Kasumi-1 (cell line): ENCODE measurements around the gene MACF1.
"Not testable (repeated sequence)": the region's sequence is repeated elsewhere in the genome, so short reads cannot be mapped to it uniquely, and the experiment has no call there.

Source experiments
- DNase-seq, 2 experiments: peaks; one replicate each; lab custom pipeline; 2025; lab: John Stamatoyannopoulos, UW

The MACF1 gene

DNA sequence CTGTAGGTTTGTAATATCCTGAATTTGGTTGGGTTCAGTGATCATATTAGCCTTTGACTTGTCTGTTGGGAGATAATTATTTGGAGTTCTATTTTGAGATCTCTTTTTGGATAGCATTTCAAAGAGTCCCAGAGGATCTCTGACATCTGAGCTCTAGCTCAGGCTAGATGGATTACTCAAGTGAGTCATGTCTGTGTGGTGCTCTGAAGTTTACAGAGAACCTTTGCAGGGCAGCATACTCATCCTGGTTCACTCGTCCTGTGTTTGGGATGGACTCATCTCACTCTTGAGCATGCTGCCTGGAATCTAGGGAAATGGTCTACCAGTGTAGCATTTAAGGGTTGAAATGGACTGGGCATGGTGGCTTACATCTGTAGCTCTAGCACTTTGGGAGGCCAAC is 257.6 kb downstream of the MACF1 start:
- no peak for DNase-seq

DNA sequence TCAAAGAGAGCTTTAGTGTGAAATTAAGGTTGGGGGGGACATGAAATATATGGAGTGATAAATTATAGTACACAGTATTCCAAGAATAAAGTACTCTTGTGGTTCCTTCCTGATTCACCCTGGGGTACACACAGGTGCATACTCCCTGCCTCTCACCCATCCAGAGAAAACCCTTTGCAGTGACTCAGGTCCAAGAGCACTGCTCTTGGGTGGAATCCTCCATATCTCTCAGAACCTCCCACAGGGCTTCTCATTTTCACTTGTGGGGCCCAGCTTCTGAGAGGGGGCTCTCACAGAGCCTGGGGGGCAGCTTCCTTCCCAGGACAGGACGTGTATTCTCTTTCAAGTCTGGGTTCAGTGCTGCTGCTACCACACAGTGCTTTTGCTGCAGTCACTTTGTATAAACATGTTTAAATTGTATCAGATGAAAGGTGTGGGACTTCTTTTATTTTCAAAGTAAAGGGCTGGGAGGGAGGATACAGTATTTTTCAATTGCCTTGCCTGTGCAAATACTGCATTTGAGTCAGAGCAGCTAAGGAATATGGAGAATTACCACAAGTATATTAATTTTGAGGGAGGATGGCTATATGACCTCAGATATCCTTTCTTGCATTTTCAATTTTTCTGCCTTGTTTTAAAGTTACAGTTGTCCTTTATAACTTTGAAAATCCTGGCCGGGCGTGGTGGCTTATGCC is 262.1 kb downstream of the MACF1 start:
- no peak for DNase-seq

DNA sequence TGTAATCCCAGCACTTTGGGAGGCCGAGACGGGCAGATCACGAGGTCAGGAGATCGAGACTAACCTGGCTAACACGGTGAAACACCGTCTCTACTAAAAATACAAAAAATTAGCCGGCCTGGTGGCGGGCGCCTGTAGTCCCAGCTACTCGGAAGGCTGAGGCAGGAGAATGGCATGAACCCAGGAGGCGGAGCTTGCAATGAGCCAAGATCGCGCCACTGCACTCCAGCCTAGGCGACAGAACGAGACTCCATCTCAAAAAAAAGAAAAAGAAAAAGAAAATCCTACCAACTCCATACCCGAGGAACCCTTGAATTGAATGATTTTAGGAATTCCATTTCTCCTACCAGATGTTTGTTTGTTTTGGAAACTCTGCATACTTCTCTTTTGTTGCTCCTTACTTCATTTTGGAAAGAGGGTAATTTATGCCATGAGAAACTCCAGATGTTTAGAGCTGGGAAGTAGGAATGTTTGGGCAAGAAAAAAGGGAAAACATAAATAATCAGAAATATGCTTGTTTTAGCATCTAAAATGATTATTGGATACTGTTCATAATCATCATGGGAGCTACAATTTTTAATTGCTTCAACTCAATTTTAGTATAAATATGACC is 262.7 kb downstream of the MACF1 start:
- DNase-seq = not testable (repeated sequence)

- DNase-seq = no peak
These were observed 264.7 kb downstream of the MACF1 start for GRCh38 chr1:39469150-39469549.

DNA sequence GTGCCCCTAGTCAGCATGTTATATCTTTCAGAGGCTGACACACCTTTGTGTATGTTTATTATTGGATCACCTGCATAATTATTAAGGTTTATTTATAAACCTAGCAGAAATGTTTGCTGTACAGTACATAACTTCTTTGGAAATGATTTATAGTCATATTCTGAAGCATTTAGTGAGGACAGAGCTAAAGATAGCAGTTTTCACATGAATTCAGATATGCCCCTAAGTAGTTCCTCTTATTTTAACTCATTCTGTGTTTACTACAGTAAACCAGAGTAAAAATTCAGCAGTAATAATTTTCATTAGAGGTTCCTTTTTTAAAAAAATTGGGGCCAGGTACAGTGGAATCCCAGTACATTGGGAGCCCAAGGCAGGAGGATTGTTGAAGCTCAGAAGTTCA is 265.5 kb downstream of the MACF1 start:
- DNase-seq = no peak

GRCh38 chr1:39472826-39473225 is 268.3 kb downstream of the MACF1 start:
- no peak for DNase-seq

DNA sequence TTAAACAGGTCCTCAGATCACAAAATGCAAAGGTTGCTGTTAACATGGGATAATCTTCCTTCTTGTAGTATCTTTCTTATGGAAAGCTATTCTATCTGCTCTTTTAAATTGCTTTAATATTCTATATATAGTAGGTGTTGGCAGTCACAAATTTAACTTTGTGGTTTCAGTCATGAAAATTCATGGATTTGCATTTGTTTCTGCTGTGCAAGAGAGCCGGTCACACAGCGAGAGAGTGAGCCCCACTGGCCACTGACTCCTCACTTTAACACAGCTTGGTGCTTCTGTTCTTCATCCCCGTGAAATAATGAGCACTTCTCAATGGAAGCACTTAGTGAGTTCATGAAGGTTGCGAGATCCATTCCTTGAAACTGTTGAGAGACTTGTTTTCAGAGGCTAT is 268.8 kb downstream of the MACF1 start:
- DNase-seq = no peak

DNA sequence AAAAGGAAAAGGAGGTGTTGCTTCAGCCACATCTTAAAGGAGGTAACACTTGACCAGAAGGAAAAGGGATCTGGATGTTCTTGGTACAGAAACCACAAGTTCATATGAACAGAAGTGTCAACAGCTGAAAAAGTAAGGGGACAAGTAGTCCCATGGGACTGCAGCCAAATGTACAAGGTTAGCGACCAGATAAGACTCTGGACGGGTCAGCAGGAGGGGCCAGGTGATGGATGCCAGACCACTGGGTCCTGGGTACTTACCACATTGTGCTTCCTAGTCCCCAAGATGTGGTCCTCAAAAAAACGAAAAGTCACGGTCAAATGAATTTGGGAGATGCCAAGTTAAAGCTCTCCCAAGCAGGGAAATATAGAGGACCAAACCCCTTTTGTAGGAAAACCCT is 270.3 kb downstream of the MACF1 start:
- no peak for DNase-seq

- not testable (repeated sequence) for DNase-seq
These were observed 271.1 kb downstream of the MACF1 start for GRCh38 chr1:39475551-39475950.

- DNase-seq = no peak
These were observed 273.8 kb downstream of the MACF1 start for GRCh38 chr1:39478126-39478915.

DNA sequence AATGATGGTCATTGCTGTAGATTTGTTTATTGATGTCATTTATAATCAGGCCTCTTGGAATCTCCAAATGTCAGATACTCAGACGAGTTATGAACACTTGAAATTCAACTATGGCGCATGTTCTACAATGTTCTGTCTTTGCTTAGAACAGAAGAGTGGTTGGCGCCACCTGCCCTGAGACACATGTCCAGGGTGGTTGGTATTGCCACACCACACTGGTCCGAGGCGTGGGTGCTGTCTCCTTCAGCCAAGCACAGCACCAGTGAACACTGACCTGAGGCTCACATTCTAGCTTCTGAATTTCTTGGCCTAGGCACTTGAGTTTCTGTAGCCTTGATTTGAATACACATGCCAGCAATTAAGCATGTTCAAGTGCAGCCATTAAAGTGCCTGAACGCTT is 276.8 kb downstream of the MACF1 start:
- DNase-seq = no peak

- DNase-seq = no peak
These were observed 278.8 kb downstream of the MACF1 start for GRCh38 chr1:39483276-39483675.

GRCh38 chr1:39484564-39484963 is 280.1 kb downstream of the MACF1 start:
- no peak for DNase-seq

GRCh38 chr1:39485046-39485803 is 280.7 kb downstream of the MACF1 start:
- no peak for DNase-seq

- DNase-seq = no peak
These were observed 283.6 kb downstream of the MACF1 start for GRCh38 chr1:39488012-39488545.

- no peak for DNase-seq
These were observed 284.5 kb downstream of the MACF1 start for GRCh38 chr1:39488793-39489566.

- no peak for DNase-seq
These were observed 285.2 kb downstream of the MACF1 start for GRCh38 chr1:39489567-39490239.

DNA sequence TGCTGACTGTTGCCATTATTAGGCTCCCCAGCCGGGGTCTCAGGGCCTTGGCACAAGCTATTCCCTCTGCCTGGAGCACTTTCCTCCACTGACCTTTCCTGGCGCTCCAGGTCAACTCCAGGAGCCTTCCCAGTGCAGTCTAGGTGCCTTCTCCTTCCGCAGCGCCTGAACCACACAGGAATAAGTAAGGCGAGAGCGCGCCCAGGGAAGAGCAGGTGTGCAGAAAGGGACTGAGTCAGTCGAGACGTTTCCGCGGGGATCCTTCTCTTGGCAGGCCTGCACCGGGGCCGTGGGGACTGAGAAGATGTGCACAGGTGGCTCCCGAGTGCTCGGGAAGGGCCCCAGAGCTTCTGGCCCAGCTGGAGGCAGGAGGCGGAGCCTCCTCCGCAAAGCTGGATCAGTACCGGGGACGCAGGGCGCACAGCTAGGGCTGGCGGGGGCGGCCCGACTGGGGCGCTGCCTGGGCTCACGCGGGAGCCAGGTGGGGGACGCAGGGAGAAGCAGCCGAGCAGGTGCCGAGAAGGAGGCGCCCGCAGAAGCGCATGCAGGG is 286.2 kb downstream of the MACF1 start:
- DNase-seq = no peak

- DNase-seq = peak; percentile 31 to 39
These were observed 286.8 kb downstream of the MACF1 start, which contains the start of gene BMP8A for GRCh38 chr1:39491146-39491921. Gene BMP8A (plus strand): TSS chr1:39491636. CDS start chr1:39491992, 356 bp downstream.
